Motor neuron (in vitro differentiated cells): ENCODE results near the gene FBLIM1. TPM values are rescaled to one million over a fixed set of nuclear protein-coding genes. Genes with fewer than 3 reads are reported as not detected.

Experiments used
- ATAC-seq, 8 experiments: fragments of 200-7000 bp; cut with Tn5 transposase; replicated peaks in 6 of 8; 2 replicates each; pipeline ENCODE4 v1.8.0; 2021; ENCODE audit warnings: mild to moderate bottlenecking in 8 of 8, moderate library complexity in 8 of 8
- H3K27ac ChIP-seq, 2 donors: fragments of 250-450 bp; sonication (Bioruptor Pico); 2 replicates each; pipeline ENCODE4 v1.9.0; 2021; ENCODE audit warnings: antibody characterized with exemption in 2 of 2, mild to moderate bottlenecking in 2 of 2, moderate library complexity in 1 of 2
- H3K4me1 ChIP-seq, 2 donors: fragments of 250-450 bp; sonication (Bioruptor Pico); replicated peaks in 1 of 2; 2 replicates each; pipeline ENCODE4 v1.6.1; 2021; ENCODE audit warnings: antibody characterized with exemption in 2 of 2, mild to moderate bottlenecking in 2 of 2, moderate library complexity in 1 of 2
- H3K4me3 ChIP-seq, 5 donors: fragments of 250-450 bp; sonication (Bioruptor Pico); 2 replicates each; pipeline ENCODE4 v1.9.0; 2021; ENCODE audit warnings: antibody characterized with exemption in 5 of 5, mild to moderate bottlenecking in 5 of 5, moderate library complexity in 4 of 5
- WGBS, 10 experiments: fragments of 450-650 bp; shearing (Covaris generic); methylation state at CpG; one replicate each; pipeline ENCODE4 v1.0.0; 2022; 5-methylcytosine and 5-hydroxymethylcytosine counted together
- in situ Hi-C, 9 experiments: fragments of 400-800 bp; cut with MboI; loops; one replicate each; pipeline ENCODE4 v1.15.0; 2021; ENCODE audit warnings: low sequenced_read_pairs in 9 of 9, low pct_unique_long_range_greater_than_20kb in 2 of 9; ENCODE audit not compliant: unreplicated experiment in 9 of 9
- total RNA-seq, 8 experiments: library from RNA; unstranded; fragments of 300-600 nt; gene quantifications; 2 replicates each; pipeline versions ENCODE4 v1.2.3 to v1.2.4, GENCODE V29; 2022

The FBLIM1 gene
- total RNA-seq, 8 experiments from 2014 or later = 2.0 to 35.1 (median 9.6) TPM

GRCh38 chr1:15724949-15725880, 33.4 kb upstream of the FBLIM1 start:
- peak in 1 of 8 experiments; percentile 18 for ATAC-seq
- WGBS, 10 experiments = 50 to 93% (median 80%) methylated on average over 1 to 7 of the region's 26 CpGs; no CpG with 5 or more reads in 3 of the 10 experiments
- Histone ChIP-seq H3K4me3 (no peak overlapping the region), H3K4me1 (no peaks in the 10 kb centered on the region), H3K27ac (no peak overlapping the region)
- in situ Hi-C loops = no loop called here

- Histone ChIP-seq H3K4me3 (no peak overlapping the region), H3K4me1 (no peaks in the 10 kb centered on the region), H3K27ac (no peak overlapping the region)
- ATAC-seq = peak in 3 of 8 experiments; percentile 14 to 38 (median 24)
- 95 to 100% (median 96%) methylated on average over 2 to 6 of the region's 9 CpGs; no CpG with 5 or more reads in 7 of the 10 experiments for WGBS, 10 experiments
- in situ Hi-C loops = no loop called here
Observed at GRCh38 chr1:15726508-15726907, 32.1 kb upstream of the FBLIM1 start.

GRCh38 chr1:15727021-15727420, 31.6 kb upstream of the FBLIM1 start:
- in situ Hi-C loops = no loop called here
- no peak for ATAC-seq
- Histone ChIP-seq H3K27ac (no peak overlapping the region), H3K4me1 (no peaks in the 10 kb centered on the region), H3K4me3 (no peak overlapping the region)
- WGBS, 10 experiments = 73 to 100% (median 88%) methylated on average over 1 to 9 of the region's 21 CpGs; no CpG with 5 or more reads in 5 of the 10 experiments

GRCh38 chr1:15727424-15727823, 31.2 kb upstream of the FBLIM1 start:
- in situ Hi-C loops = no loop called here
- Histone ChIP-seq H3K4me3 (no peak overlapping the region), H3K27ac (no peak overlapping the region), H3K4me1 (no peaks in the 10 kb centered on the region)
- 87 to 100% (median 94%) methylated on average over 2 to 5 of the region's 13 CpGs; no CpG with 5 or more reads in 6 of the 10 experiments for WGBS, 10 experiments
- ATAC-seq = peak in 1 of 8 experiments; percentile 7

GRCh38 chr1:15727866-15728534, 30.6 kb upstream of the FBLIM1 start:
- no peak overlapping the region for H3K4me3 ChIP-seq
- no peak for ATAC-seq
- no peaks in the 10 kb centered on the region for H3K4me1 ChIP-seq
- 80 to 97% (median 90%) methylated on average over 1 to 15 of the region's 23 CpGs; no CpG with 5 or more reads in 5 of the 10 experiments for WGBS, 10 experiments
- no peak overlapping the region for H3K27ac ChIP-seq
- in situ Hi-C loops = no loop called here

GRCh38 chr1:15728937-15729657, 29.5 kb upstream of the FBLIM1 start:
- WGBS, 10 experiments = 90 to 100% (median 95%) methylated on average over 1 to 14 of the region's 22 CpGs; no CpG with 5 or more reads in 6 of the 10 experiments
- in situ Hi-C loops = no loop called here
- Histone ChIP-seq H3K4me1 (no peaks in the 10 kb centered on the region), H3K4me3 (no peak overlapping the region), H3K27ac (no peak overlapping the region)
- ATAC-seq = no peak

- no peak for ATAC-seq
- 98 to 100% (median 100%) methylated on average over 1 to 5 of the region's 16 CpGs; no CpG with 5 or more reads in 7 of the 10 experiments for WGBS, 10 experiments
- in situ Hi-C loops = no loop called here
- peaks cover 0 to 2% of the 10 kb centered on the region in 2 donors for H3K4me1 ChIP-seq
- H3K4me3 ChIP-seq = no peak overlapping the region
- no peak overlapping the region for H3K27ac ChIP-seq
Observed at GRCh38 chr1:15730423-15730822, 28.2 kb upstream of the FBLIM1 start.

GRCh38 chr1:15730936-15731335, 27.7 kb upstream of the FBLIM1 start:
- 94 to 100% (median 97%) methylated on average over 2 to 10 of the region's 16 CpGs; no CpG with 5 or more reads in 6 of the 10 experiments for WGBS, 10 experiments
- ATAC-seq = no peak
- Histone ChIP-seq H3K4me1 (peaks cover 0 to 2% of the 10 kb centered on the region in 2 donors), H3K4me3 (no peak overlapping the region), H3K27ac (no peak overlapping the region)
- in situ Hi-C loops = no loop called here

- ATAC-seq = no peak
- WGBS, 10 experiments = 95 to 100% (median 96%) methylated on average over 2 to 16 of the region's 39 CpGs; no CpG with 5 or more reads in 7 of the 10 experiments
- Histone ChIP-seq H3K4me1 (peaks cover 0 to 2% of the 10 kb centered on the region in 2 donors), H3K4me3 (no peak overlapping the region), H3K27ac (no peak overlapping the region)
- in situ Hi-C loops = no loop called here
Observed at GRCh38 chr1:15731735-15732685, 26.6 kb upstream of the FBLIM1 start.

GRCh38 chr1:15732686-15733081, 25.9 kb upstream of the FBLIM1 start:
- ATAC-seq = no peak
- Histone ChIP-seq H3K4me3 (no peak overlapping the region), H3K4me1 (peaks cover 0 to 2% of the 10 kb centered on the region in 2 donors), H3K27ac (no peak overlapping the region)
- WGBS, 10 experiments = 80 to 85% (median 80%) methylated on average over 1 to 5 of the region's 7 CpGs; no CpG with 5 or more reads in 7 of the 10 experiments
- in situ Hi-C loops = no loop called here

- H3K4me3 ChIP-seq = no peak overlapping the region
- H3K27ac ChIP-seq = no peak overlapping the region
- peaks cover 0 to 2% of the 10 kb centered on the region in 2 donors for H3K4me1 ChIP-seq
- ATAC-seq = no peak
- in situ Hi-C loops = no loop called here
- 60 to 100% (median 100%) methylated on average over 1 to 8 of the region's 11 CpGs; no CpG with 5 or more reads in 5 of the 10 experiments for WGBS, 10 experiments
Observed at GRCh38 chr1:15733218-15733725, 25.3 kb upstream of the FBLIM1 start.
